ENCODE measurements around the gene LCN12.

Gene LCN12

GRCh38 chr9:136957461-136957860 lies 5.4 kb downstream of the LCN12 start:
- H3K9me3 Mint-ChIP-seq = peaks cover 5% of the 10 kb centered on the region
- no peak for ATAC-seq

GRCh38 chr9:136957901-136958300 lies 5.8 kb downstream of the LCN12 start:
- H3K27ac Mint-ChIP-seq = no peak overlapping the region
- H3K9me3 Mint-ChIP-seq = peaks cover 5% of the 10 kb centered on the region
- H3K4me3 Mint-ChIP-seq = no peak overlapping the region
- peaks cover 42% of the 10 kb centered on the region for H3K27me3 Mint-ChIP-seq
- no peaks in the 10 kb centered on the region for H3K4me1 Mint-ChIP-seq
- peaks cover 6% of the 10 kb centered on the region for H3K36me3 Mint-ChIP-seq
- no peak for ATAC-seq

More at GRCh38 chr9:136957461-136957860, 5.4 kb downstream of the LCN12 start:
- Mint-ChIP-seq H3K36me3 (peaks cover 6% of the 10 kb centered on the region), H3K4me3 (no peak overlapping the region), H3K27ac (no peak overlapping the region), H3K27me3 (peaks cover 42% of the 10 kb centered on the region), H3K4me1 (no peaks in the 10 kb centered on the region)

GRCh38 chr9:136958473-136958872 lies 6.4 kb downstream of the LCN12 start:
- Mint-ChIP-seq H3K9me3 (peaks cover 5% of the 10 kb centered on the region), H3K36me3 (peaks cover 6% of the 10 kb centered on the region), H3K27me3 (peaks cover 42% of the 10 kb centered on the region), H3K4me3 (no peak overlapping the region), H3K4me1 (no peaks in the 10 kb centered on the region), H3K27ac (no peak overlapping the region)
- ATAC-seq = no peak

GRCh38 chr9:136958898-136959850 lies 7.1 kb downstream of the LCN12 start:
- Mint-ChIP-seq H3K27ac (no peak overlapping the region), H3K4me3 (no peak overlapping the region), H3K9me3 (peaks cover 5% of the 10 kb centered on the region), H3K4me1 (no peaks in the 10 kb centered on the region), H3K27me3 (peaks cover 42% of the 10 kb centered on the region), H3K36me3 (peaks cover 6% of the 10 kb centered on the region)
- no peak for ATAC-seq

GRCh38 chr9:136960212-136960937 lies 8.3 kb downstream of the LCN12 start:
- Mint-ChIP-seq H3K4me3 (no peak overlapping the region), H3K27me3 (peaks cover 30% of the 10 kb centered on the region), H3K27ac (no peak overlapping the region), H3K36me3 (peaks cover 6% of the 10 kb centered on the region), H3K4me1 (no peaks in the 10 kb centered on the region), H3K9me3 (peaks cover 5% of the 10 kb centered on the region)
- no peak for ATAC-seq

- Mint-ChIP-seq H3K4me1 (peaks cover 5% of the 10 kb centered on the region), H3K27me3 (peaks cover 30% of the 10 kb centered on the region), H3K27ac (no peak overlapping the region), H3K36me3 (peaks cover 6% of the 10 kb centered on the region), H3K9me3 (peaks cover 5% of the 10 kb centered on the region), H3K4me3 (no peak overlapping the region)
- ATAC-seq = no peak
Observed at GRCh38 chr9:136960938-136961275, 8.8 kb downstream of the LCN12 start.

GRCh38 chr9:136961279-136962065 lies 9.4 kb downstream of the LCN12 start:
- peaks cover 10% of the 10 kb centered on the region for H3K4me1 Mint-ChIP-seq
- H3K27me3 Mint-ChIP-seq = peaks cover 30% of the 10 kb centered on the region
- no peak overlapping the region for H3K27ac Mint-ChIP-seq
- no peak for ATAC-seq
- peaks cover 4% of the 10 kb centered on the region for H3K9me3 Mint-ChIP-seq
- H3K4me3 Mint-ChIP-seq = no peak overlapping the region
- peaks cover 5% of the 10 kb centered on the region for H3K36me3 Mint-ChIP-seq

GRCh38 chr9:136962163-136962562 lies 10.1 kb downstream of the LCN12 start:
- ATAC-seq = no peak
- Mint-ChIP-seq H3K27me3 (peaks cover 28% of the 10 kb centered on the region), H3K36me3 (no peaks in the 10 kb centered on the region), H3K4me1 (peaks cover 10% of the 10 kb centered on the region), H3K9me3 (no peaks in the 10 kb centered on the region), H3K27ac (no peak overlapping the region), H3K4me3 (no peak overlapping the region)

- H3K36me3 Mint-ChIP-seq = no peaks in the 10 kb centered on the region
- H3K9me3 Mint-ChIP-seq = no peaks in the 10 kb centered on the region
- peaks cover 34% of the 10 kb centered on the region for H3K27me3 Mint-ChIP-seq
- H3K27ac Mint-ChIP-seq = no peak overlapping the region
- H3K4me3 Mint-ChIP-seq = no peak overlapping the region
- peaks cover 10% of the 10 kb centered on the region for H3K4me1 Mint-ChIP-seq
- no peak for ATAC-seq
Observed at GRCh38 chr9:136962701-136963248, 10.7 kb downstream of the LCN12 start.

GRCh38 chr9:136963341-136963740 lies 11.3 kb downstream of the LCN12 start:
- Mint-ChIP-seq H3K27ac (no peak overlapping the region), H3K27me3 (peaks cover 37% of the 10 kb centered on the region), H3K9me3 (no peaks in the 10 kb centered on the region), H3K4me1 (peaks cover 10% of the 10 kb centered on the region), H3K4me3 (no peak overlapping the region), H3K36me3 (no peaks in the 10 kb centered on the region)
- ATAC-seq = no peak

GRCh38 chr9:136963751-136964150 lies 11.7 kb downstream of the LCN12 start:
- Mint-ChIP-seq H3K4me1 (peaks cover 10% of the 10 kb centered on the region), H3K36me3 (no peaks in the 10 kb centered on the region), H3K27me3 (peaks cover 37% of the 10 kb centered on the region), H3K9me3 (no peaks in the 10 kb centered on the region), H3K27ac (no peak overlapping the region), H3K4me3 (no peak overlapping the region)
- ATAC-seq = no peak

GRCh38 chr9:136964171-136964689 lies 12.2 kb downstream of the LCN12 start:
- Mint-ChIP-seq H3K36me3 (no peaks in the 10 kb centered on the region), H3K4me3 (no peak overlapping the region), H3K4me1 (peaks cover 10% of the 10 kb centered on the region), H3K27ac (no peak overlapping the region), H3K9me3 (no peaks in the 10 kb centered on the region), H3K27me3 (peaks cover 37% of the 10 kb centered on the region)
- ATAC-seq = no peak

GRCh38 chr9:136964833-136965422 lies 12.9 kb downstream of the LCN12 start:
- H3K27me3 Mint-ChIP-seq = peaks cover 42% of the 10 kb centered on the region
- H3K27ac Mint-ChIP-seq = no peak overlapping the region
- peaks cover 10% of the 10 kb centered on the region for H3K4me1 Mint-ChIP-seq
- H3K9me3 Mint-ChIP-seq = no peaks in the 10 kb centered on the region
- ATAC-seq = no peak
- H3K36me3 Mint-ChIP-seq = no peaks in the 10 kb centered on the region
- H3K4me3 Mint-ChIP-seq = no peak overlapping the region

GRCh38 chr9:136965771-136966484 lies 13.9 kb downstream of the LCN12 start:
- Mint-ChIP-seq H3K27me3 (peaks cover 52% of the 10 kb centered on the region), H3K4me1 (peaks cover 10% of the 10 kb centered on the region), H3K9me3 (no peaks in the 10 kb centered on the region), H3K27ac (no peak overlapping the region), H3K36me3 (no peaks in the 10 kb centered on the region), H3K4me3 (peak overlapping the region; percentile 29)
- no peak for ATAC-seq

Data from stimulated activated memory B cell treated with anti-CD40 and anti-IgM and Interleukin-4, amounts not matched to agents 10 μg/mL and 1 μg/mL and 100 μg/mL, for 72 hours (primary cell).